ENCODE measurements around the gene PHYKPL. TPM values are rescaled to one million over a fixed set of nuclear protein-coding genes. Genes with fewer than 3 reads are reported as not detected.

The PHYKPL gene
- total RNA-seq, 1 experiment from 2014 or later: 41.7 TPM

DNA sequence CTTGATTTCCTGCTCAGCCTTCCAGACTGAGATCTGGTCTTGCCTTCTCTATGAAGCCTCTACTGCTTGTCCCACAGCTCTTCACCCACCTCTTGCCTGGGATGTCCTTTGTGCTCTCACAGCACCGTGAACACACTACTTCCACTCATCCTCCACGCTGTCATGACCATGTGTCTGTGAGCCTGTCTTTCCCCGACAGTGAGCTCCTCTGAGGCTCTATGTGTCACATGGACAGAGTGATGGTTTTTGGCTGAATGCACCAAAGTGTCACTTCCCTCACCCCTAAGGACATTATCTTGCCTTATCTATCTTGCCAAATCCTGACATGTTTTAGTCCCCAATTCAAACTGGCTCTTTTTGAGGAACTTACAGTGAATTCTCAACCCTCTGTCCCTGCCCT, 11.3 kb downstream of the PHYKPL start:
- Mint-ChIP-seq H3K4me1 (peaks cover 24% of the 10 kb centered on the region), H3K27me3 (ENCODE audit: low read depth) (0 out of 2 replicates have a peak, but pooled peaks cover 2% of the 10 kb centered on the region), H3K4me3 (no peak overlapping the region), H3K9me3 (no peaks in the 10 kb centered on the region; the same call in 1 of the 2 replicates), H3K36me3 (peaks cover 38% of the 10 kb centered on the region), H3K27ac (peak overlapping the region; percentile 32; the same call in 1 of the 2 replicates)
- CTCF ChIA-PET: interaction anchor here (1.9 kb wide), 1 partner anchor 14 kb away, joined by 6 read pairs; no protein-coding TSS in a partner anchor
- DNase-seq (ENCODE audit: low spot score): no peak
- POLR2A ChIA-PET: no interaction called here
- TF ChIP-seq ELF4 (CRISPR knock-in tag; IDR thresholded peaks at IDR 0.05; ENCODE audit: low read depth): no peak
- no peak for TF ChIP-seq NR1H2 (CRISPR knock-in tag; IDR thresholded peaks at IDR 0.05)
- TF ChIP-seq JUN (CRISPR knock-in tag; IDR thresholded peaks at IDR 0.05): no peak
- no peak for ATAC-seq

DNA sequence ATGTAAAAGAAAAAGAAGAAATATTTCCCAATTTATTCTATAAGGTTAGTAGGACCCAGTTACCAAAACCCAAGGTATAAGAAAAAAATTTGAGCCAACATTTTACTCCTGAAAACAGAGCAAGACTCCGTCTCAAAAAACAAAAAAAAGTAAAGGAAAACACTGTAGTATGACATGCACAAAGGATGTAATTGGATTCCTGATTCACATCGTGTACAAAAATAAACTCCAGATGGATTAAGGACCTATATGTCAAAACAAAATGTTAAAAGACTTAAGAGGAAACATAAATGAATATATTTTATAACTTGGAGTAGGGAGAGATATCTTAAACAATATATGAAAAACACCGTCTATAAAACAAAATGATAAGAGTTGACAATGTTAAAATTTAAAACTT, 13.8 kb downstream of the PHYKPL start:
- H3K27ac Mint-ChIP-seq: no peak overlapping the region
- peaks cover 51% of the 10 kb centered on the region for H3K36me3 Mint-ChIP-seq
- no peak for ATAC-seq
- no peak for DNase-seq (ENCODE audit: low spot score)
- H3K27me3 Mint-ChIP-seq (ENCODE audit: low read depth): 0 out of 2 replicates have a peak, but pooled peaks cover 2% of the 10 kb centered on the region
- CTCF ChIA-PET: no interaction called here
- POLR2A ChIA-PET: no interaction called here
- peaks cover 22% of the 10 kb centered on the region for H3K4me1 Mint-ChIP-seq
- H3K9me3 Mint-ChIP-seq: no peaks in the 10 kb centered on the region; the same call in 1 of the 2 replicates
- H3K4me3 Mint-ChIP-seq: no peak overlapping the region
- TF ChIP-seq SMAD3 (CRISPR knock-in tag; IDR thresholded peaks at IDR 0.05; ENCODE audit: borderline replicate concordance): no peak
- no peak for TF ChIP-seq RELA (CRISPR knock-in tag; IDR thresholded peaks at IDR 0.05; ENCODE audit: borderline replicate concordance)
- TF ChIP-seq RORB (CRISPR knock-in tag; IDR thresholded peaks at IDR 0.05): no peak
- no peak for TF ChIP-seq ZBTB21 (CRISPR knock-in tag; IDR thresholded peaks at IDR 0.05; ENCODE audit: borderline replicate concordance)
- TF ChIP-seq, protein P1, sequence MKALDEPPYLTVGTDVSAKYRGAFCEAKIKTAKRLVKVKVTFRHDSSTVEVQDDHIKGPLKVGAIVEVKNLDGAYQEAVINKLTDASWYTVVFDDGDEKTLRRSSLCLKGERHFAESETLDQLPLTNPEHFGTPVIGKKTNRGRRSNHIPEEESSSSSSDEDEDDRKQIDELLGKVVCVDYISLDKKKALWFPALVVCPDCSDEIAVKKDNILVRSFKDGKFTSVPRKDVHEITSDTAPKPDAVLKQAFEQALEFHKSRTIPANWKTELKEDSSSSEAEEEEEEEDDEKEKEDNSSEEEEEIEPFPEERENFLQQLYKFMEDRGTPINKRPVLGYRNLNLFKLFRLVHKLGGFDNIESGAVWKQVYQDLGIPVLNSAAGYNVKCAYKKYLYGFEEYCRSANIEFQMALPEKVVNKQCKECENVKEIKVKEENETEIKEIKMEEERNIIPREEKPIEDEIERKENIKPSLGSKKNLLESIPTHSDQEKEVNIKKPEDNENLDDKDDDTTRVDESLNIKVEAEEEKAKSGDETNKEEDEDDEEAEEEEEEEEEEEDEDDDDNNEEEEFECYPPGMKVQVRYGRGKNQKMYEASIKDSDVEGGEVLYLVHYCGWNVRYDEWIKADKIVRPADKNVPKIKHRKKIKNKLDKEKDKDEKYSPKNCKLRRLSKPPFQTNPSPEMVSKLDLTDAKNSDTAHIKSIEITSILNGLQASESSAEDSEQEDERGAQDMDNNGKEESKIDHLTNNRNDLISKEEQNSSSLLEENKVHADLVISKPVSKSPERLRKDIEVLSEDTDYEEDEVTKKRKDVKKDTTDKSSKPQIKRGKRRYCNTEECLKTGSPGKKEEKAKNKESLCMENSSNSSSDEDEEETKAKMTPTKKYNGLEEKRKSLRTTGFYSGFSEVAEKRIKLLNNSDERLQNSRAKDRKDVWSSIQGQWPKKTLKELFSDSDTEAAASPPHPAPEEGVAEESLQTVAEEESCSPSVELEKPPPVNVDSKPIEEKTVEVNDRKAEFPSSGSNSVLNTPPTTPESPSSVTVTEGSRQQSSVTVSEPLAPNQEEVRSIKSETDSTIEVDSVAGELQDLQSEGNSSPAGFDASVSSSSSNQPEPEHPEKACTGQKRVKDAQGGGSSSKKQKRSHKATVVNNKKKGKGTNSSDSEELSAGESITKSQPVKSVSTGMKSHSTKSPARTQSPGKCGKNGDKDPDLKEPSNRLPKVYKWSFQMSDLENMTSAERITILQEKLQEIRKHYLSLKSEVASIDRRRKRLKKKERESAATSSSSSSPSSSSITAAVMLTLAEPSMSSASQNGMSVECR (CRISPR knock-in tag; IDR thresholded peaks at IDR 0.05; ENCODE audit: borderline replicate concordance): no peak
- TF ChIP-seq, protein P2, sequence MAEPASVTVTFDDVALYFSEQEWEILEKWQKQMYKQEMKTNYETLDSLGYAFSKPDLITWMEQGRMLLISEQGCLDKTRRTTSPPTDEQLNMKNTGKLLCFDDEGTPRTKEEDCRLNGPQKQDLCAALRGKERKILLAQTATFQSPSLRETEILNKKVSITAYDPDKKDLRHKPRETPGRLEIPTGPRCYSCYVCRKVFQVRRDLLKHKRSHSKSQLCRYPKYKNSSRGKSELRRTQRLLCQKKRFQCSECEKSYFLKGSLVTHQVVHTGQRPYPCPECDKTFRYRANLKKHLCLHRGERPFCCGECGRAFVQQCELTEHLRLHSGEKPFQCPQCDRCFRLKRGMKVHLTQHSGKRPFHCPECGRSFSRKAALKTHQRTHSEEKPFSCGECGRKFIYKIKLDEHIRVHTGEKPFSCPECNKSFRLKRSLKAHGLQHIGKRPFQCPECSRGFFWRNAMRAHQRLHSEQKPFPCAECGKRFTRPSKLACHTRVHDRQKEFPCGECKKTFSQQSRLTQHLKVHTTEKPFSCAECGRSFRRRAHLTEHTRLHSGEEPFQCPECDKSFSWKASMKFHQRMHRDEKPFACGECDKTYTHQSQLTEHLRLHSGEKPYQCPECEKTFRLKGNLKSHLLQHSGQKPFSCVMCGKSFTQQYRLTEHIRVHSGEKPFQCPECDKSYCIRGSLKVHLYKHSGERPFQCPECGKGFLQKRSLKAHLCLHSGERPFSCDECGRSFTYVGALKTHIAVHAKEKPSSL (CRISPR knock-in tag; conservative IDR thresholded peaks at IDR 0.05): no peak
- no peak for TF ChIP-seq JAZF1 (CRISPR knock-in tag; IDR thresholded peaks at IDR 0.05)
- TF ChIP-seq TEAD1 (CRISPR knock-in tag; IDR thresholded peaks at IDR 0.05): no peak
- TF ChIP-seq SMAD4 (CRISPR knock-in tag; IDR thresholded peaks at IDR 0.05): no peak
- TF ChIP-seq ETV6 (CRISPR knock-in tag; IDR thresholded peaks at IDR 0.05): no peak
- TF ChIP-seq, protein P3, sequence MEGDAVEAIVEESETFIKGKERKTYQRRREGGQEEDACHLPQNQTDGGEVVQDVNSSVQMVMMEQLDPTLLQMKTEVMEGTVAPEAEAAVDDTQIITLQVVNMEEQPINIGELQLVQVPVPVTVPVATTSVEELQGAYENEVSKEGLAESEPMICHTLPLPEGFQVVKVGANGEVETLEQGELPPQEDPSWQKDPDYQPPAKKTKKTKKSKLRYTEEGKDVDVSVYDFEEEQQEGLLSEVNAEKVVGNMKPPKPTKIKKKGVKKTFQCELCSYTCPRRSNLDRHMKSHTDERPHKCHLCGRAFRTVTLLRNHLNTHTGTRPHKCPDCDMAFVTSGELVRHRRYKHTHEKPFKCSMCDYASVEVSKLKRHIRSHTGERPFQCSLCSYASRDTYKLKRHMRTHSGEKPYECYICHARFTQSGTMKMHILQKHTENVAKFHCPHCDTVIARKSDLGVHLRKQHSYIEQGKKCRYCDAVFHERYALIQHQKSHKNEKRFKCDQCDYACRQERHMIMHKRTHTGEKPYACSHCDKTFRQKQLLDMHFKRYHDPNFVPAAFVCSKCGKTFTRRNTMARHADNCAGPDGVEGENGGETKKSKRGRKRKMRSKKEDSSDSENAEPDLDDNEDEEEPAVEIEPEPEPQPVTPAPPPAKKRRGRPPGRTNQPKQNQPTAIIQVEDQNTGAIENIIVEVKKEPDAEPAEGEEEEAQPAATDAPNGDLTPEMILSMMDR (IDR thresholded peaks at IDR 0.05): no peak
- no peak for TF ChIP-seq TEAD4 (CRISPR knock-in tag; IDR thresholded peaks at IDR 0.05)

Measured in WTC11 (cell line).